T-helper 2 cell treated with Interferon-gamma antibody and Interleukin-4, amounts not matched to agents 5 μg/mL and 100 μg/mL, for 36 hours (primary cell): ENCODE results near the gene UBE2E2.

Experiments
- DNase-seq: peaks from one replicate; pipeline ENCODE4 v3.0.0; 2021; ENCODE audit warnings: low spot score
- H3K27ac Mint-ChIP-seq: one replicate; pipeline ENCODE4 v1.8.0; 2021; ENCODE audit warnings: mild to moderate bottlenecking, mixed read lengths
- H3K27me3 Mint-ChIP-seq: one replicate; pipeline ENCODE4 v1.8.0; 2021; ENCODE audit warnings: low read depth, mixed read lengths
- H3K36me3 Mint-ChIP-seq: one replicate; pipeline ENCODE4 v1.8.0; 2021; ENCODE audit warnings: low read depth, mixed read lengths
- H3K4me1 Mint-ChIP-seq: one replicate; pipeline ENCODE4 v1.8.0; 2021; ENCODE audit warnings: low read depth, mixed read lengths
- H3K4me3 Mint-ChIP-seq: one replicate; pipeline ENCODE4 v1.8.0; 2022; ENCODE audit warnings: mild to moderate bottlenecking, moderate library complexity, mixed read lengths
- H3K9me3 Mint-ChIP-seq: one replicate; pipeline ENCODE4 v1.8.0; 2021; ENCODE audit warnings: mixed read lengths

UBE2E2 gene

GRCh38 chr3:23435318-23435717 is 232.2 kb downstream of the UBE2E2 start:
- Mint-ChIP-seq H3K27ac (no peak overlapping the region), H3K36me3 (no peaks in the 10 kb centered on the region), H3K4me1 (peaks cover 15% of the 10 kb centered on the region), H3K9me3 (no peaks in the 10 kb centered on the region), H3K4me3 (no peak overlapping the region), H3K27me3 (peaks cover 25% of the 10 kb centered on the region)
- no peak for DNase-seq

GRCh38 chr3:23435904-23436303 is 232.8 kb downstream of the UBE2E2 start:
- Mint-ChIP-seq H3K27ac (no peak overlapping the region), H3K27me3 (peaks cover 24% of the 10 kb centered on the region), H3K36me3 (no peaks in the 10 kb centered on the region), H3K4me1 (peaks cover 20% of the 10 kb centered on the region), H3K4me3 (no peak overlapping the region), H3K9me3 (no peaks in the 10 kb centered on the region)
- no peak for DNase-seq

GRCh38 chr3:23437484-23438145 is 234.5 kb downstream of the UBE2E2 start:
- Mint-ChIP-seq H3K4me3 (no peak overlapping the region), H3K36me3 (no peaks in the 10 kb centered on the region), H3K9me3 (no peaks in the 10 kb centered on the region), H3K27ac (no peak overlapping the region), H3K4me1 (peaks cover 22% of the 10 kb centered on the region), H3K27me3 (peaks cover 16% of the 10 kb centered on the region)
- DNase-seq: no peak

GRCh38 chr3:23438657-23439056 is 235.5 kb downstream of the UBE2E2 start:
- peaks cover 16% of the 10 kb centered on the region for H3K27me3 Mint-ChIP-seq
- no peak overlapping the region for H3K27ac Mint-ChIP-seq
- no peak overlapping the region for H3K4me3 Mint-ChIP-seq
- no peaks in the 10 kb centered on the region for H3K9me3 Mint-ChIP-seq
- no peaks in the 10 kb centered on the region for H3K36me3 Mint-ChIP-seq
- H3K4me1 Mint-ChIP-seq: peaks cover 28% of the 10 kb centered on the region
- DNase-seq: no peak

GRCh38 chr3:23439080-23439479 is 236.0 kb downstream of the UBE2E2 start:
- H3K4me3 Mint-ChIP-seq: no peak overlapping the region
- no peaks in the 10 kb centered on the region for H3K36me3 Mint-ChIP-seq
- DNase-seq: no peak
- no peaks in the 10 kb centered on the region for H3K9me3 Mint-ChIP-seq
- H3K4me1 Mint-ChIP-seq: peaks cover 28% of the 10 kb centered on the region
- H3K27ac Mint-ChIP-seq: no peak overlapping the region
- peaks cover 18% of the 10 kb centered on the region for H3K27me3 Mint-ChIP-seq

GRCh38 chr3:23440416-23441294 is 237.5 kb downstream of the UBE2E2 start:
- Mint-ChIP-seq H3K36me3 (no peaks in the 10 kb centered on the region), H3K27me3 (peaks cover 16% of the 10 kb centered on the region), H3K4me1 (peaks cover 28% of the 10 kb centered on the region), H3K4me3 (peak overlapping the region; percentile 47), H3K27ac (peak overlapping the region; percentile 28), H3K9me3 (no peaks in the 10 kb centered on the region)
- no peak for DNase-seq

- DNase-seq: peak; percentile 17
- H3K36me3 Mint-ChIP-seq: no peaks in the 10 kb centered on the region
- peaks cover 28% of the 10 kb centered on the region for H3K4me1 Mint-ChIP-seq
- H3K9me3 Mint-ChIP-seq: no peaks in the 10 kb centered on the region
- H3K4me3 Mint-ChIP-seq: peak overlapping the region; percentile 45
- peaks cover 22% of the 10 kb centered on the region for H3K27me3 Mint-ChIP-seq
- no peak overlapping the region for H3K27ac Mint-ChIP-seq
Observed at GRCh38 chr3:23442598-23443383, 239.7 kb downstream of the UBE2E2 start.

- H3K4me1 Mint-ChIP-seq: peaks cover 19% of the 10 kb centered on the region
- H3K9me3 Mint-ChIP-seq: no peaks in the 10 kb centered on the region
- no peak for DNase-seq
- H3K4me3 Mint-ChIP-seq: no peak overlapping the region
- H3K27ac Mint-ChIP-seq: no peak overlapping the region
- peaks cover 24% of the 10 kb centered on the region for H3K27me3 Mint-ChIP-seq
- H3K36me3 Mint-ChIP-seq: no peaks in the 10 kb centered on the region
Observed at GRCh38 chr3:23444386-23444785, 241.3 kb downstream of the UBE2E2 start.

GRCh38 chr3:23446301-23446700 is 243.2 kb downstream of the UBE2E2 start:
- Mint-ChIP-seq H3K36me3 (no peaks in the 10 kb centered on the region), H3K9me3 (no peaks in the 10 kb centered on the region), H3K4me3 (no peak overlapping the region), H3K4me1 (peaks cover 10% of the 10 kb centered on the region), H3K27me3 (peaks cover 26% of the 10 kb centered on the region), H3K27ac (no peak overlapping the region)
- DNase-seq: no peak

- Mint-ChIP-seq H3K4me3 (no peak overlapping the region), H3K9me3 (no peaks in the 10 kb centered on the region)
Observed at GRCh38 chr3:23448998-23449537, 245.9 kb downstream of the UBE2E2 start.

GRCh38 chr3:23450051-23450450 is 246.9 kb downstream of the UBE2E2 start:
- H3K9me3 Mint-ChIP-seq: no peaks in the 10 kb centered on the region
- H3K36me3 Mint-ChIP-seq: no peaks in the 10 kb centered on the region
- peaks cover 25% of the 10 kb centered on the region for H3K27me3 Mint-ChIP-seq
- H3K4me1 Mint-ChIP-seq: no peaks in the 10 kb centered on the region
- DNase-seq: no peak
- no peak overlapping the region for H3K4me3 Mint-ChIP-seq
- no peak overlapping the region for H3K27ac Mint-ChIP-seq

More at GRCh38 chr3:23448998-23449537, 245.9 kb downstream of the UBE2E2 start:
- Mint-ChIP-seq H3K27me3 (peaks cover 31% of the 10 kb centered on the region), H3K4me1 (no peaks in the 10 kb centered on the region), H3K27ac (no peak overlapping the region), H3K36me3 (no peaks in the 10 kb centered on the region)
- no peak for DNase-seq

GRCh38 chr3:23450806-23451205 is 247.7 kb downstream of the UBE2E2 start:
- H3K9me3 Mint-ChIP-seq: no peaks in the 10 kb centered on the region
- no peak overlapping the region for H3K27ac Mint-ChIP-seq
- no peak for DNase-seq
- H3K27me3 Mint-ChIP-seq: peaks cover 25% of the 10 kb centered on the region
- no peak overlapping the region for H3K4me3 Mint-ChIP-seq
- no peaks in the 10 kb centered on the region for H3K36me3 Mint-ChIP-seq
- no peaks in the 10 kb centered on the region for H3K4me1 Mint-ChIP-seq

- no peak for DNase-seq
- Mint-ChIP-seq H3K36me3 (no peaks in the 10 kb centered on the region), H3K27me3 (peaks cover 16% of the 10 kb centered on the region), H3K4me1 (no peaks in the 10 kb centered on the region), H3K4me3 (no peak overlapping the region), H3K27ac (no peak overlapping the region), H3K9me3 (no peaks in the 10 kb centered on the region)
Observed at GRCh38 chr3:23452408-23452807, 249.3 kb downstream of the UBE2E2 start.
